HEK293 (cell line): ENCODE data around the gene SULF2.
"Not testable (repeated sequence)": the region's sequence is repeated elsewhere in the genome, so short reads cannot be mapped to it uniquely, and the experiment has no call there.

Experiments used
- CTCF ChIA-PET: fragments of 350-600 bp; formaldehyde crosslinking; extraction: SDS; loops from one replicate; lab custom pipeline; 2021; ENCODE audit warnings: antibody characterized with exemption; lab: Yijun Ruan, JAX
- POLR2A ChIA-PET: fragments of 300-600 bp; formaldehyde crosslinking; extraction: SDS; loops from one replicate; lab custom pipeline; 2020; ENCODE audit warnings: antibody characterized with exemption, inconsistent platforms; lab: Yijun Ruan, JAX
- H3K27ac ChIP-seq: fragments of 200-500 bp; sonication (Bioruptor generic); 2 replicates; pipeline ENCODE4 v1.5.1; 2014; ENCODE audit warnings: low read depth, low read length, control low read depth, inconsistent platforms; ENCODE audit errors: extremely low read depth
- H3K36me3 ChIP-seq, 2 experiments: fragments of 200-500 bp in 1 of 2; sonication (Bioruptor generic) in 1 of 2; 1 replicate in 1 of 2; 2 replicates in 1 of 2; pipeline ENCODE4 v1.5.1; 2014 to 2017; ENCODE audit warnings: inconsistent platforms in 2 of 2, low read length in 2 of 2; ENCODE audit not compliant: control insufficient read depth in 2 of 2, insufficient read depth in 1 of 2
- H3K4me1 ChIP-seq: fragments of 200-500 bp; sonication (Bioruptor generic); 2 replicates; pipeline ENCODE4 v1.5.1; 2014; ENCODE audit warnings: mild to moderate bottlenecking, low read length, inconsistent platforms; ENCODE audit not compliant: control insufficient read depth, insufficient read depth
- H3K4me3 ChIP-seq: 2 replicates; pipeline ENCODE4 v1.5.1; 2011; ENCODE audit warnings: low read depth, mild to moderate bottlenecking, control low read depth, low read length, moderate library complexity
- H3K9me3 ChIP-seq: fragments of 200-500 bp; sonication (Bioruptor generic); 2 replicates; pipeline ENCODE4 v1.5.1; 2014; ENCODE audit warnings: low read depth, low read length, inconsistent platforms; ENCODE audit not compliant: control insufficient read depth, insufficient read depth
- EGR2 ChIP-seq: fragments of 450-650 bp; formaldehyde crosslinking; IDR thresholded peaks from 2 replicates; pipeline ENCODE4 v1.5.1; 2016; ENCODE audit warnings: low read depth, missing biosample characterization, missing genetic modification characterization
- KLF1 ChIP-seq: fragments of 450-650 bp; formaldehyde crosslinking; IDR thresholded peaks from 2 replicates; pipeline ENCODE4 v1.5.1; 2016; ENCODE audit warnings: missing biosample characterization, missing genetic modification characterization
- PRDM4 ChIP-seq: fragments of 450-650 bp; formaldehyde crosslinking; IDR thresholded peaks from 2 replicates; pipeline ENCODE4 v1.5.1; 2017; ENCODE audit warnings: missing biosample characterization, missing genetic modification characterization
- SCRT2 ChIP-seq: fragments of 450-650 bp; formaldehyde crosslinking; IDR thresholded peaks from 2 replicates; pipeline ENCODE4 v1.5.1; 2016; ENCODE audit warnings: missing biosample characterization, missing genetic modification characterization
- SP7 ChIP-seq: fragments of 450-650 bp; formaldehyde crosslinking; IDR thresholded peaks from 2 replicates; pipeline ENCODE4 v1.5.1; 2016; ENCODE audit warnings: missing biosample characterization, missing genetic modification characterization
- ZFHX2 ChIP-seq: fragments of 450-650 bp; formaldehyde crosslinking; conservative IDR thresholded peaks from 2 replicates; pipeline ENCODE4 v1.5.1; 2016; ENCODE audit warnings: missing biosample characterization, missing genetic modification characterization
- ZNF112 ChIP-seq: fragments of 450-650 bp; formaldehyde crosslinking; IDR thresholded peaks from 2 replicates; pipeline ENCODE4 v1.5.0; 2017; ENCODE audit warnings: missing biosample characterization, missing genetic modification characterization
- ZNF132 ChIP-seq: fragments of 450-650 bp; formaldehyde crosslinking; IDR thresholded peaks from 2 replicates; pipeline ENCODE4 v1.5.1; 2017; ENCODE audit warnings: missing biosample characterization, missing genetic modification characterization, borderline replicate concordance
- ZNF221 ChIP-seq: fragments of 450-650 bp; formaldehyde crosslinking; IDR thresholded peaks from 2 replicates; pipeline ENCODE4 v1.5.1; 2017; ENCODE audit warnings: missing biosample characterization, missing genetic modification characterization, borderline replicate concordance
- ZNF248 ChIP-seq: fragments of 450-650 bp; formaldehyde crosslinking; IDR thresholded peaks from 2 replicates; pipeline ENCODE4 v1.5.1; 2017; ENCODE audit warnings: missing biosample characterization, missing genetic modification characterization
- ZNF274 ChIP-seq, 2 experiments: fragments of 200-500 bp in 1 of 2; fragments of 450-650 bp in 1 of 2; sonication (Bioruptor generic) in 1 of 2; formaldehyde crosslinking in 1 of 2; IDR thresholded peaks; 2 replicates each; pipeline versions ENCODE4 v1.5.1 to v1.6.1; 2014 to 2016; ENCODE audit warnings: borderline replicate concordance in 1 of 2, inconsistent platforms in 1 of 2, low read length in 1 of 2, missing biosample characterization in 1 of 2, missing genetic modification characterization in 1 of 2
- ZNF280C ChIP-seq: fragments of 450-650 bp; formaldehyde crosslinking; IDR thresholded peaks from 2 replicates; pipeline ENCODE4 v1.5.1; 2016; ENCODE audit warnings: missing biosample characterization, missing genetic modification characterization
- ZNF292 ChIP-seq: fragments of 450-650 bp; formaldehyde crosslinking; IDR thresholded peaks from 2 replicates; pipeline ENCODE4 v1.5.1; 2016; ENCODE audit warnings: low read depth, missing biosample characterization, missing genetic modification characterization, borderline replicate concordance
- ZNF302 ChIP-seq: fragments of 450-650 bp; formaldehyde crosslinking; IDR thresholded peaks from 2 replicates; pipeline ENCODE4 v1.5.1; 2016; ENCODE audit warnings: missing biosample characterization, missing genetic modification characterization, low read depth
- ZNF341 ChIP-seq: fragments of 450-650 bp; formaldehyde crosslinking; IDR thresholded peaks from 2 replicates; pipeline ENCODE4; 2016; ENCODE audit warnings: low read depth, missing biosample characterization, missing genetic modification characterization
- ZNF624 ChIP-seq: fragments of 450-650 bp; formaldehyde crosslinking; IDR thresholded peaks from 2 replicates; pipeline ENCODE4 v1.5.1; 2017; ENCODE audit warnings: missing biosample characterization, missing genetic modification characterization
- TF ChIP-seq, protein P1 (sequence below): fragments of 450-650 bp; formaldehyde crosslinking; IDR thresholded peaks from 2 replicates; pipeline ENCODE4 v1.5.1; 2016; ENCODE audit warnings: missing biosample characterization, missing genetic modification characterization

Gene SULF2

DNA sequence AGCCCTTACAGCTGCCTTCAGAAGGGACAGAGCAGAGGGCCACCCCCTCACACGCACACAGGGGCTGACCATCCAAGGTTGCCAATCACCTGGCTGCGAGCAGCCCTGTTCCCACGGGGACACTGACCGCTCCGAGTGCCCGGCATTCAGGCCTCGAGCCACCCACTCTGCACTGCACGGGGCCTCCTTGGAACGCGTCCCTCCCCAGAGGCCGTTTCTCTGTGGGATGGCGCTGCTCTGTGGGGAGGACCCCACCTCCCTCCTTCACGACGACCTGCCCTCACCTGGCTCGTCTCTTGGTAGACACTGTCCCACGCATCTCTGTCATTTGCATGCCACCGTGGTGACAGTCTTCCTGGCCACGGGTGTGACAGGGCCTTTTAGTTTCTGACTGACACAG lies 40.7 kb upstream of the SULF2 start:
- H3K4me3 ChIP-seq, POLR2A ChIA-PET, H3K27ac ChIP-seq, H3K4me1 ChIP-seq, H3K36me3 ChIP-seq, H3K9me3 ChIP-seq, CTCF ChIA-PET: not testable (repeated sequence)

DNA sequence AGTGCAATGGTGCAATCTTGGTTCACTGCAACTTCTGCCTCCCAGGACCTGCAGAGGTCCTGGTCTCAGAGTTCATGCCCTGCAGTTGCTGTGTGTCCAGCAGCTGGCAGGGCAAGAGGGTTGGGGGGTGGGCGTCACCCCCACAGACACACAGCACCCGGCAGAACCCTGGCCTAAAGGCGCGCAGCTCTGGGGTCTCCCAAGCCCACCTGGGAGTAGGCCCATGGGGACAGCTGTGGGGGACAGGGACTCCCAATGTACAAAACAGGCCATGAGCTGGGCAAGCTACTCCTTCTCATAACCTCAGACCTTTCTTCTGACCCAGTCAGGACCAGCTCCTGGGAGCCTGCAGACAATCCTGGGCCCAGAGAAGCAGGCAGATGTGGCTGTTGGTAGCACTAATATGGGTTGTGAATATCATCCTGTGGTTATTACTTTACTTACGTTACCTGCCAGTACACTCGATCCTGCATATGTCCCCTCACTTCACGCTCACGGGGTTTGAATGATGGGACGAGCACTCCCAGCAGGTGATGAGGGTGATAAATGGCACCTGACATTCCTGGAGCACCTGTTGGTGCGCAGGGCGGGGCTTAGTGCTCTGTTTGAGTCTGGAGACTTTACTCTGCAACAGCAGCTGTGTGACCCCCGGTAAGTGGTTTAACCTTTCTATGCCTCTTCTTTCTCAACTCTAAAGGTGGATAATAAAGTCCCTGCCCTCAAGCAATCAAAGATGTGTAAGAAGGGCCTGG lies 39.9 kb upstream of the SULF2 start:
- CTCF ChIA-PET = no interaction called here
- H3K36me3 ChIP-seq = no peaks in the 10 kb centered on the region
- H3K4me3 ChIP-seq = no peak overlapping the region
- no peaks in the 10 kb centered on the region for H3K4me1 ChIP-seq
- peak; percentile 76 for TF ChIP-seq SCRT2
- TF ChIP-seq ZNF112 (tag by site-specific recombination) = no peak
- POLR2A ChIA-PET = no interaction called here
- H3K27ac ChIP-seq = no peak overlapping the region
- H3K9me3 ChIP-seq = no peaks in the 10 kb centered on the region

DNA sequence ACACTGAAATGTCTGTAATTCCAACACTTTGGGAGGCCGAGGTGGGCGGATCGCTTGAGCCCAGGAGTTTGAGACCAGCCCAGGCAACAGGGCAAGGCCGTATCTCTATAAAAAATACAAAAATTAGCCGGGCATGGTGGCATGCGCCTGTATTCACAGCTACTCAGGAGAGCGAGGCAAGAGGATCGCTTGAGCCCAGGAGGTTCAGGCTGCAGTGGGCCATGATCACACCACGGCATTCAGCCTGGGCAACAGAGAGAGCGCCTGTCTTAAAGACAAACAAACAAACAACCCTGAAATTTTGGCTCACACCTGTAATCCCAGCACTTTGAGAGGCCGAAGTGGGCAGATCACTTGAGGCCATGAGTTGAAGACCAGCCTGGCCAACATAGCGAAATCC lies 38.7 kb upstream of the SULF2 start:
- CTCF ChIA-PET, H3K4me1 ChIP-seq, H3K36me3 ChIP-seq, H3K9me3 ChIP-seq, POLR2A ChIA-PET, H3K4me3 ChIP-seq, H3K27ac ChIP-seq: not testable (repeated sequence)

GRCh38 chr20:47821481-47822100 lies 36.3 kb upstream of the SULF2 start:
- Histone ChIP-seq H3K27ac (no peak overlapping the region), H3K4me1 (no peaks in the 10 kb centered on the region), H3K36me3 (no peaks in the 10 kb centered on the region), H3K4me3 (no peak overlapping the region)
- ChIA-PET POLR2A (no interaction called here), CTCF (no interaction called here)
- TF ChIP-seq ZNF132 (tag by site-specific recombination) (no peak), ZNF341 (peak; percentile 74), EGR2 (peak; percentile 66; the same call in 1 of the 2 replicates), ZFHX2 (tag by site-specific recombination) (0 out of 2 replicates have a peak, but pooled peaks have one; percentile 19), ZNF274 (IDR thresholded peaks at IDR 0.05; ENCODE audit: low read length) (no peak), ZNF274 (tag by site-specific recombination; IDR thresholded peaks at IDR 0.05; ENCODE audit: borderline replicate concordance) (no peak), ZNF624 (no peak), KLF1 (tag by site-specific recombination) (peak; percentile 54)
- TF ChIP-seq, protein P1, sequence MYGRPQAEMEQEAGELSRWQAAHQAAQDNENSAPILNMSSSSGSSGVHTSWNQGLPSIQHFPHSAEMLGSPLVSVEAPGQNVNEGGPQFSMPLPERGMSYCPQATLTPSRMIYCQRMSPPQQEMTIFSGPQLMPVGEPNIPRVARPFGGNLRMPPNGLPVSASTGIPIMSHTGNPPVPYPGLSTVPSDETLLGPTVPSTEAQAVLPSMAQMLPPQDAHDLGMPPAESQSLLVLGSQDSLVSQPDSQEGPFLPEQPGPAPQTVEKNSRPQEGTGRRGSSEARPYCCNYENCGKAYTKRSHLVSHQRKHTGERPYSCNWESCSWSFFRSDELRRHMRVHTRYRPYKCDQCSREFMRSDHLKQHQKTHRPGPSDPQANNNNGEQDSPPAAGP (tag by site-specific recombination) = 0 out of 2 replicates have a peak, but pooled peaks have one; percentile 30
- TF ChIP-seq, all 188 proteins: peak for 5
- H3K9me3 ChIP-seq = no peaks in the 10 kb centered on the region

- ChIA-PET CTCF (no interaction called here), POLR2A (no interaction called here)
- Histone ChIP-seq H3K4me1 (no peaks in the 10 kb centered on the region), H3K36me3 (no peaks in the 10 kb centered on the region), H3K4me3 (no peak overlapping the region), H3K9me3 (no peaks in the 10 kb centered on the region), H3K27ac (no peak overlapping the region)
- no peak for TF ChIP-seq ZNF302 (tag by site-specific recombination)
- no peak for TF ChIP-seq PRDM4
- no peak for TF ChIP-seq ZNF280C (tag by site-specific recombination)
- no peak for TF ChIP-seq ZNF248 (tag by site-specific recombination)
- TF ChIP-seq ZNF221 (tag by site-specific recombination) = no peak
- no peak for TF ChIP-seq ZNF292 (tag by site-specific recombination)
- TF ChIP-seq SP7 (tag by site-specific recombination) = no peak
Measured at GRCh38 chr20:47818996-47819609, 33.8 kb upstream of the SULF2 start.
